GM18867 (cell line): ENCODE measurements around the gene MAPK12.

Experiments
- ATAC-seq: cut with Tn5 transposase; IDR thresholded peaks from one replicate; pipeline ENCODE4 v1.9.1; 2021; ENCODE audit warnings: mild to moderate bottlenecking, moderate library complexity; ENCODE audit not compliant: unreplicated experiment

Gene MAPK12

DNA sequence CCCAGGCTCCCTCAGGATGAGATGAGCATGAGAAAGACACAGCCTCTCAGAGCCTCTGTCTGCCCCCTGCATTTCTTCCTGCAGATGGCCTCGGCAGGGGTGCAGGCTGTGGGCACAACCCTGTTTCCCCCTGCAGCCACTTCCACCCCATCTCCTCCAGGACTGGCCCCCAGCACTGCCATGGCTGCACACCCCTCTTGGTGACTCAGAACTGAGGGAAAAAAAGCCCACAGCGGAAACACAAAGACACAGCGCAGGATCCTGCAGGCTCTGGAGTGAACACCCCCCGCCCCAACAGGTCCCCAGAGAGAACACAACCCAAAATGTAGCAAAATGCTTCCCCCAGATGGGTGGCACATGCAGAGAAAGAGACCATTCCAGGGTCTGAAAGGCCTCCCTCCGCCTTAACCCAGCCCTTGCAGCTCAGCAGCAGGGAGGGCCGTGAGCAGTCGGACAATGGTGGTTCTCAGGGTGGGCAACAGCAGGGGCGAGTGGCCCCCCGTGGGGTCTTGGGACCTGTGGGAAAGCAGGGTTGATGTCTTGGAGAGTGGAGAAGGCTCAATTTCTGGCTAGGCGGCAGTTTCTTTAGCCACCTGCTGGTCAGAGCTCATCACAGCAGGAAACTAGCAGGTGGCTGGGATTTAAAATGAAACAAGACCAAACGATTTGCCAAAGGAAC, 24.6 kb downstream of the MAPK12 start:
- ATAC-seq: no peak

DNA sequence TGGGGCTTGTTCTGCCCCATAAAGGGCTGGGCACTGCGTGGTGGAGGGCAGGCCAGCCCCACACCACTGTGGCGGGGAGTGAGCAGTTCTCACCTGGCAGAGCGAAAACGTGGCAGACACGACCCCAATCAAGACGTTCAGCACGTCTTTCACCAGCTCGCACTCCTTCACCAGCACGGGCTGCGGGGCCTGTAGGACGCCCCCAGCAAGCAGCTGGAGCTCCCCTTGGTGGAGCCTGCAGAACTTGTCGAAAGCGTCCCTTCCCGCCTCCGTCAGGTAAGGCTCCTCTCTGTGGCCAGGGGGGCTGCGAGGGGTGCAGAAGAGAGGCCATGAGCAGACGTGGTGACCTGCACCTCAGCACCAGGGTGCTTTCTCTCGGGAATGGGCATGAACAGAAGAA, 28.3 kb downstream of the MAPK12 start:
- ATAC-seq: no peak

DNA sequence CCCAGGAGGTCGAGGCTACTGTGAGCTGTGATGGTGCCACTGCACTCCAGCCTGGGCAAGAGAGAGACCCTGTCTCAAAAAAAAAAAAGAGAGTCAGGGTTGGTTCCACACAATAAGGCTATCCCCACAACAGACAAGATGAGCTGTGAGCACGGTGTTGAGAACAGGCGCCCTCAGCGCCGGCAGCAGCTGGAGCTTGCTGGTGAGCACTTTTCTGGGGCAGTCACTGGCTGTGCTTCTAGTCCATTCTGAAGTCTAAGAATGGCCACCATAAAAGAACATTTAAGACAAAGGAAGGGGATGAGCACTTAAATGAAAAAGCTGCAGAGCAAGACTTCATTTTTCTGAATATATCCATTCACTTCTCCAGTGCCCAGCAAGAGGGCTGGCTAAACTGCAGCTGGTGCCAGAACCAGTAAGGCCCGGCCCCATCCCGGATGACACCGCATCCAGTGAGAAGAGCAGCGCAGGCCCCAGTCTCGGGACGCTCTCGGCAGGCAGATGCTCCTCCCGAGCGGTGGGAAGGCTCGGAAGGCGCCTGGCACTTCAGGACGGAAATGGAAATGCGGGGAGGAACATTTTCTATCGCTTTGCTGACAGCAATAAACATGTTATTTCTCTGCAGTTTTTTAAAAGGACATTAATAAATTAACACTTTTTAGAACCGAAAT, 28.9 kb downstream of the MAPK12 start:
- ATAC-seq: no peak

DNA sequence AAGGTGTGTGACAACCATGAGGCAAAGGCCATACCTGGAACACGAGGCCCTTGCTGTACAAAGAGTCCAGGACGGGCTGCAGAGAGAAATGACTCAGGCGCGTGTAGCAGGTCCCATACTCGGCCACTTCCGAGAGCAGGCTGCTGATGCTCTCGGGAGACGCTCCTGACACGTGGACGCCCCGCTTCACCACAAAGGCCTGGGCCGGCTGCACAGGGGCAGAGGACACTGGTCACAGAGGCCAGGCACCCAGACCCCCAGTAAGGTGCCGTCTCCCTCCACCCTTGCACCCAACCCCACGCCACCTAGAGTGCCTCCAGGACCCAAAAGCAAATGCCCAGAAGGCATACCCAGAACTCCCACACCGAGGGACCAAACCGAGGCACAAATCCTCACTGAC, 32.1 kb downstream of the MAPK12 start:
- ATAC-seq: no peak

DNA sequence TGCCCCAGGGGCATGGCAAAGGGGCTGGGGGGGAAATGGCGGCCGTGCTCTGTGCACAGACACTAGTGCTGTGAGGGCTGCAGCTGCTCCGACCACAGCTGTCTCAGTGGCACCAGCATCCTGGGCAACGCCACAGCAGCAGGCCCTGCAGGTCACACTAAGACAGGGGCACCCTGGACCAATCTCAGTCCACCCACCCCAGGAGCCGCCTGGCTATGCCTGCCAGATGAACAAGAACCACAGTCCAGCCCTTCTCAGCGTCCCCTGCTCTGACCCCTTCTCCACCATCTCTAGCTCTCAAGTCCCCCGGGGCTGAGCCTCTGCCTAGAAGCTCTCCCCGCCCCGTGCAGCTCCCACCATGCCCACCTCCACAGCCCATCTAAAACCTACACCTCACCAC, 33.1 kb downstream of the MAPK12 start:
- ATAC-seq: no peak

DNA sequence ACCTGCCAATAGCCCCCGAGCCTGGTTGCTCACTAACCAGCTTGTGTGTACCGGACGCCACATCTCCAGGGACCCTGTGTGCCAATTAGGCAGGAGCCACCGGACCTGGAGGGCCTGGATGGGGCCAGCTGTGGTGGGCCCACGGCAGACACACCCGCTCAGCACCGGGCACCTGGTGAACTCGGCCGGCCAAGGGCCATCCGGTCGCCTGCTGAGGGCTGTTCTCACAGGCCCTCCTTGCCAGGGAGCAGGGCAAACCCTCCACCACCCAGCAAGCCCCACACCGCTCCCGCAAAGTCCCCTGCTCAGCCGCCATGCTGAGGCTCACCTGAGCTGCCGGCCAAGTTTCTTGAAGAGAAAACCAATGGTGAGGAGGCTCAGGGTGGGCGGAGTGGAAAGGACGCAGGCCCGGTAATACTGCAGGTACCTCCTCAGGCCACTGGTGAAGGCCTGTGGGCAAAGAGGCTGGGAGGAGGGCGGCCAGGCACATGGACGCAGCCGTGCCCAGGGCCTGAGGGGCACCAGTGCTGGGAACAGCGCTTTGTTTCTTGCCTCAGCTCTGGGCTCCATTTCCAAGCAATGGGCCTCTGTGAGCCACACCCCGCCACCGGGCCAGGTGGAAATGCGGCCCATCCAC, 33.8 kb downstream of the MAPK12 start:
- no peak for ATAC-seq

DNA sequence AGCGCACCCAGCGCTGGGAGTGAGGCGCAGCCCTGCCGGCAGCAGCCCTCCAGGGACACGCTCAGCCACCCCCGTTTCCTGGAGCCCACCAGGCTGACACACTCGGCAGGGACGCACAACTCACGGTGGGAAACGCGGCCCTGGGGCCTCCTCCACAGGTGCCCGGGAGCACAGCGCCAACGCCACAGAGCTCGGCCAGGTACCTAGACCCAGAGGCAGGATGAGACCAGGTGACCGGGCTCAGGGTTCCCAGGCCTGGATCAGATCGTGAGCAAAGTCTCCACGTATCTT, 34.7 kb downstream of the MAPK12 start:
- ATAC-seq: no peak

DNA sequence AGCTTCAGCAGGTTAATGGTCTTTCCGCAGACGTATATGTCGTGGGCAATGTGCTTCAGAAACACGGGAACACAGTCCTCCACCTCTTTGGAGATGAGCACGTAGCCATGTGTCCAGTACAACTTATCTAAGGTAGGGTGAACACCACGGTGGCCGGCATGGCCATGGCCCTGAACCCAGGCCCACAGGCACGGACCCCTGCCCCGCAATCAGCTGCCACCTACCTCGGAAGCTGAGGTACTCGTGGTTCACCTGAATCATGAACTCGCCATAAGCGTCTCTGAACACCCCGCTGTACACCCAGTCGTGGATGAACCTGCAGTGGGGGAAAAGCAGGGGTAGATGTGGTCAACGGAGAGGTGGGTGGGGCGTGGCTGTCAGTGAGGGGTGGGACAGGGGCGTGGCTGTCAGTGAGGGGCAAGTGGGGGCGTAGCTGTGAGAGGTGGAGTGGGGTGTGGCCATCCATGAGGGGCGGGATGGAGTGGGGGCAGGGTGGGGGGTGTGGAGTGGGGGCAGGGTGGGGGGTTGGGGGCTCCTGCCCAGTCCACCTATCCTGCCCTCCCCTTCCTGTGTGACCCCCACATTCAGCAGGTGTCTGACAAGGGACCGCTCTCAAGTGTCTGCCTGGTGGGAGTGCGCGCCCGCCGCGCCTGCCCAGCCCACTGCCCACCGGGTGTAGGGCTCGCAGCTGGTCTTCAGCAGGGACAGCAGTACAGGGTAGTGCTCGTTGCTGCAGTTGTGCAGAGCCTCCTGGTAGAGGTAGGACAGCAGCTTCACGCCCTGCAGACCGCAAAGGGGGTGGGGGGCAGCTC, 35.2 kb downstream of the MAPK12 start:
- no peak for ATAC-seq

DNA sequence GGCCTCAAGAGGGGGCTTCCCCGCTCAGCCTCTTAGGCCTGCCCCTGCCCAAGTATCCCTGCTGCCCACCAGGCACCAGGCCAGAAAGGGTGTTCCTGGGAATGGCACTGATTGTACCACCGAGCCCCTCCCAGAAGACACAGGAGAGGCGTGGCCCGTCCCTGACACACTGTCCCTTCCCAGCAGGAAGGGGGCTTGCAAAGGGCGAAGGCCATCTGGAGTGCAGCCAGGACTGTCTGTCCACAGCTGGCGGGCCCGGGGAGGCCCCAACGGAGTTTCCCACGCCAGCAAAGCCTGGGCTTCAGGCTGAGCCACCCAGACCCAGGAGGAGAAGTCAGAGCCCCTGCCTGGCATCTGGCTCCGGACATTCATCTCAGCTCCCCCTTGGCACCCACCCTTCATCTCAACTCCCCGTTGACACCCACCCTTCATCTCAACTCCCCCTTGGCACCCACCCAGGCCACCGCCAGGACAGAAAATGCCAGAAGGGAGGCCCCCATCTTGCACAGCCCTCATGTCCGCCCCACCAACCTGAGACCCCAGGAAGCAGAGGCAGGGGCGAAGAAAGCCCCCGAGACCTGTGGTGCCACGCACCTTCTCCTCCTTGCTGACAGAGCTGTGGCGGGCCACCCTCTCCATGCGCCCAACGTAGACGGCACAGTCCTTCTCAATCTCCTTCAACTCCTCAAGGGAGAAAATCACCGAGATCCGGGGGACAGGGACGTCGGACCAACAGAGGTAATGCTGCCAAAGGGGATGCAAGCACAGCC, 36.1 kb downstream of the MAPK12 start:
- no peak for ATAC-seq

DNA sequence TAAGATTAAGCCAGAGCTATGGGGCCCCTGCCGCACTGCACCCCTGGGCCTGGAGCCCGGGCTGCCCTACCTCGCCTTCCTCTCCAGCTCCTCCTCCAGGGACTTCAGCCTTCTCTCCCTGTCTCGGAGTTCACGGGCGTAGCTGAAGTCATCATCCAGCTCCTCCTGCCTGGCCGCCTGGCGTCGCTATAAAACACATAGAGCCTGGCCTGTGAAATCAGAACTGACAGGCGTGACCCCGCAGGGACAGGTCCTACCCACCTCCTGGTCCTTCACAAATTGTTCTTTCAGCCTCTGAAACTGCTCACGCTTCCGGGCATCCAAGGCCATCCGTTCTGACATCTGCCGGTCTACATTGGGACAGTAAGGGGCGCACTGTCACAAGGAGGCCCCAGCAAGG, 37.4 kb downstream of the MAPK12 start:
- ATAC-seq: no peak

DNA sequence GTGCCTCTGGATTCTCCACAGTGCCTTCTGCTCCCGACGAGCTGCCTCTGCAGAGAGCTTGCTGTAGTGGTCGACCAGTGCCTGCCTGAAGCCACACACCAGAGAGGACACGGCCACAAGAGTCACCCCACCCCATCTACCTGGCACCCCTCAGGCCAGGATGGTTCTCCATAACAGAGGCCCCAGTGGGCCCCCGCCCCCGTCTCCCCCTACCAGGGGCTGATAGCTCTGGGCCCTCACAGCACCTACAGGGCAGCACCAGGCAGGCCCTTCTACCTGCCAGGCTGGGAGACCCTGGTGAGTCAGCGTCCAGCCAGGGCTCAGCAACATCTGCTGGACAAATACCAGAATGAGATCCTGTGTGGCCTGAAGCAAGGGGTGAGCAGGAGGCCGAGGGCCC, 39.0 kb downstream of the MAPK12 start:
- ATAC-seq: no peak

DNA sequence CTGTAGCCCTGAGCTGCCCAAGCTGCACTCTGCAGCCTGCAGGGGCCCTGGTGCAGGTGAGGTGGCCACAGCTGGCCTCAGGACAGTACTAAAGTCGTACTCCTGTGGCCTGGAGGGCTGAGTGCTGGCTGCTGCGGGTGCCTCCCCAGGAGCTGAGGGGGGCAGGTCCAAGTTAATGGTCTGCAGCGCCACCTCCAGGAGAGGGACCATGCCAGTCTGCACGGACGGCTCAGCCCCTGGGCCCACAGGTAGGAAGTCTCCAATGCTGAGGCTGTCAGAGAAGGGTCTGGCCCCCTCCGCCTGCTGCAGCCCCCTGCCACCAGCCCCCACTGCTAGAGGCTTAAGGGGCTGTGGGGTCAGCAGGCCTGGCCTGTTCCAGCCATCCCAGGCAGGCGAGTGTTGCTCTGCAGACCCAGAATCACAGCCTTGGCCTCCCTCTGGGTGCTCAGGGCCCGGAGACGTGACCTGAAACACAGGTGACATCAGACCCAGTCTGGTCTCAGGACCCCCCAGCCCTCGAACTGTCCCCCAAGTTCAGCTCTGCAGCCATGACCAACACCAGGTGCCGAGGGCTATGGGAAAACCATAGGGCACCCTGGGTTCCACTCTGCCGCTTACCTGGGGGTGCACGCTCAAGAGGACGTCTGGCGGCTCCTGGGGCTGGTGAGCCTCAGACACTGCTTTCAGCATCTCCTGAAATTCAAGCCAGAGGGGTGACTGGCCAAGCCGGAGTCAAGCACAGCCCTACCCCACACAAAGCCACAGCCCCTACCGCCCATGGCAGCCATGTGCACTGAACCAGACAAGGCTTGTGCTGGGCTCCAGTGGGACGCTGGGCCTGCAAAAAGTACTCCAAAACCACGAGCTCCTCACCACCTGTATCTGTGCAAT, 39.8 kb downstream of the MAPK12 start:
- ATAC-seq: no peak

DNA sequence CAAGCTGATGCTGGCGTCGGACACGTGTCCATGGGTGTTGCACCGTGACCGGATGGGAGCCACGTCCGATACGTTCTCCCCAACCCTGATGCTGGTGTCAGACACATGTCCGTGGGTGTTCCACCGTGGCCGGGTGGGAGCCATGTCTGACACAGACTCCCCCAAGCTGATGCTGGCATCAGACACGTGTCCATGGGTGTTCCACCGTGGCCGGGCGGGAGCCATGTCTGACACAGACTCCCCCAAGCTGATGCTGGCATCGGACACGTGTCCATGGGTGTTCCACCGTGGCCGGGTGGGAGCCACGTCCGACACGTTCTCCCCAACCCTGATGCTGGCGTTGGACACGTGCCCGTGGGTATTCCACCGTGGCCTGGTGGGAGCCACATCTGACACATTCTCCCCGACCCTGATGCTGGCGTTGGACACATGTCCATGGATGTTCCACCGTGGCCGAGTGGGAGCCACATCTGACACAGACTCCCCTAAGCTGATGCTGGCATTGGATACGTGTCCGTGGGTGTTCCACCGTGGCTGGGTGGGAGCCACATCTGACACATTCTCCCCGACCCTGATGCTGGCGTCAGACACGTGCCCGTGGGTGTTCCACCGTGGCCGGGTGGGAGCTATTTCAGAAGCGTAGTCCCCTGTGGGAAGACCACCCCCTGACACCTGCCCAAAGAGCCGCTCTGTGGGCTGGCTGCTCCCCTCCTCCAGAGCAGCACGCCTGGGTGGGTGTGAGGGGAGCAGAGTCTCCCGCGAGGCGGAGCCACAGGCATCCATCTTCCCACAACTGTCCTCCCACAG, 40.7 kb downstream of the MAPK12 start:
- no peak for ATAC-seq

DNA sequence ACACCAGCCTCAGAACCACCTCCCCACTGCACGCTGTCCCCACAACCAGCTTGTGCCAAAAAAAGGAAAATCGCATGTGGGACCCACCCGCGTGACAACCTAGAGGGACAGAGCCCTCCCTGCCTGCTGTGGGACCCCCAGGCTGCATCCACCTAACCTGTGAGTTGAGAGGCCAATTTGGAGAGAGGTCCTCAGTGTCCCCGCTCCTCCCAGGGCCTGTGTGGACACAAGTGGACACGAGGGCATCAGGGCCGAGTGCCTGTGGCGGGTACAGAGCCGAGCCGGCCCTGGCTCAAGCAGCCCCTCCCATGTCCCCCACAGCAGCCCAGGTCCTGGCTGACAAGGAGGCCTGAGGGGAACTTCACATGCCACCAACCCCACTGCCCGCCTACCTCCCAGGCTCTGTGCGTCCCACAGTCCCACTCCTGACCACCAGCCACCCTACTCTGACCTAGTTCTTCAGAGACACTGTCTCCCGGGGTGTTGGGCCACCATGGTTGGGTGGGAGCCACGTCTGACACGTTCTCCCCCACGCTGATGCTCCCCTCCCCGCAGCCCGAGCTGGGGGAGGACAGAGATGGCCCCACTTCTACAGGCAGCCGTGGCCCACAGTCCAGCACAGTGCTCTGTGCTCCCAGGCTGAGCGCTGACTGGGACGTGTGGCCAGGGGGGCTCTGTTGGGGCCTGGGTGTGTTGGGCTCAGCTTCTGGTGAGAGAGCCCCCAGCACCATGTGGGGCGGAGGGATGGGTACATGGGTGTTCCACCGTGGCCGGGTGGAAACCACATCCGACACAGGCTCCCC, 41.5 kb downstream of the MAPK12 start:
- ATAC-seq: no peak

DNA sequence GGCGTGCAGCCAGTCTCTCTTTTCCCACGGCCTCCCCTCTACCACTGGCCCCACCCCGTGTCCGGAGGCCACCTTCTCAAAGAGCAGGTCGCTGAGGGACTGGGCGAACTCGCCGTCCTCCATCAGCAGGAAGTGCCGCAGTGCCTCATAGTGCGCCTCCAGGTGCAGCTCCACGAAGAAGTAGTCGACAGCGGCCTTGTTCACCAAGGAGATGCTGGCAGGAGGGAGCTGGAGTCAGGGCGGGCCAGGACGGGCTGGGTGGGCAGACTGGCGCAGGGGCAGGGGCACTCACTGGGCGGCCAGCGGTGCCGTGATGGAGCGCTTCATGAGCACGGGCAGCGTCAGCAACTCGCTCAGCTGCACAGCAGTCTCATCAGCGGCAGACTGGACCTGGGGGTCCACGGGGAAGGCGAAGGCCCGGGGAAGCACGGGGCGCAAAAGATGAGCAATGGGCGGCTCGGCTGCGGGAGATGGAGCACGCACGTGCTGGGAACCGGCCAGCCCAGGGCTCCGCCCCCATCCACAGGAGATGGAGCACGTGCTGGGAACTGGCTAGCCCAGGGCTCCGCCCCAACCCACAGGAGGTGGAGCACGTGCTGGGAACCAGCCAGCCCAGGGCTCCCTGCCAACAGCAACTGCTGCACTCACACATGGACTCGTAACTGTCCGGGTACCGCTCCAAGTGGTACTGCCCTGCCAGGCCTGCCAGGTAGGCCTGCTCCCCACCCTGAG, 42.3 kb downstream of the MAPK12 start:
- no peak for ATAC-seq

DNA sequence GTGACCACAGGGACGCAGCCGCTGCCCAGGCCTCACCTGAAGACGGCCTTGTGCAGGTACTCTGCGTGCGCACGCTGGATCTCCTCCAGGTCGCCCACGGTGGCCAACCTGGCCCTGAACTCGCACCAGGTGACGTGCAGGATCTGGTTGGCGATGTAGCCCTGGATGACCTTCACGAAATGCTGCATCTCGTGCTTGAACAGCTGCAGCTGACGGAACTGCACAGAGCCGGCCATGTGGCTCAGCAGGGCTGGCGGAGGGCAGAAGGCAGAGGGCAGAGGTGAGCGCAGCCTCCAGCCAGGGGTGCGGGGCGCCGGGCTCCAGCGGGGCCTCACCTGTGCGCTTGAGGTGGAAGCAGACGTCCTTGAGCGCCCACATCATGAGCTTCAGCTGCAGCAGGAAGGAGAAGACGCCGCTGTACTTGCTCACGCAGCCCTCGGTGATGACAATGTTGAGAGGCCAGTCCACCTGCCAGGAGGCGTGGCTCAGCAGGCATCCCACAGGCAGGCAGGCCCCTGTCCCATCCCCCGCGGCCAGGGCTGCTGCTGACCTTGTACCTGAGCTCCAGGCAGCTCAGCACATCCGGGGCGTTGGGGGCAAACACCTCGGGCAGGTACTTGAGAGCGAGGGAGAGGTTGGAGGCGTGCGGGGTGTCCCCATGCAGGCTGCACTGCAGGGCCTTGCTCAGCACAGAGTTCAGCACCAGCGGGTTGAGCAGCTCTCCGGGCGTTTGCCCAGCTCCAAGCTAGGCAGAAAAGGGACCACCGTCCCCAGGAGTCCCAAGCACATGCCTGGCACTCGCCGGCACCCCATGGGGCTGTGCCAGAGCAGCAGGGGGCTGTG, 43.1 kb downstream of the MAPK12 start:
- ATAC-seq: no peak
